ENCODE results near the gene FNDC10.

Gene FNDC10

DNA sequence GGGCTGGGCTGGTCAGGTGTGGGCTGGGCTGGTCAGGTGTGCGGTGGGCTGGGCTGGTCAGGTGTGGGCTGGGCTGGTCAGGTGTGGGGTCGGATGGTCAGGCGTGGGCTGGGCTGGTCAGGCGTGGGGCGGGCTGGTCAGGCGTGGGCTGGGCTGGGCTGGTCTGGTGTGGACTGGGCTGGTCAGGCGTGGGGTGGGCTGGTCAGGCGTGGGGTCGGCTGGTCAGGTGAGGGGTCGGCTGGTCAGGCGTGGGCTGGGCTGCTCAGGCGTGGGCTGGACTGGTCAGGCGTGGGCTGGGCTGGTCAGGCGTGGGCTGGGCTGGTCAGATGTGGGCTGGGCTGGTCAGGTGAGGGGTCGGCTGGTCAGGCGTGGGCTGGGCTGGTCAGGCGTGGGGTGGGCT, 5.8 kb upstream of the FNDC10 start:
- Histone ChIP-seq H3K4me2 (ENCODE audit: low read depth, low read length, poor library complexity, severe bottlenecking) (no peak overlapping the region), H3K9me2 (replicated peaks; ENCODE audit: insufficient read depth, low read length) (no peaks in the 10 kb centered on the region), H3K4me3 (ENCODE audit: insufficient read depth, low read length, poor library complexity, severe bottlenecking) (no peak overlapping the region), H3K27me3 (ENCODE audit: low read length) (no peaks in the 10 kb centered on the region), H3K36me3 (ENCODE audit: low read length) (no peaks in the 10 kb centered on the region), H3K27ac (ENCODE audit: low read depth, low read length) (no peak overlapping the region), H3F3A (ENCODE audit: insufficient read depth) (no peaks in the 10 kb centered on the region), H3K9me3 (ENCODE audit: insufficient read depth, low read length) (no peaks in the 10 kb centered on the region), H3K79me2 (ENCODE audit: insufficient read depth, low read length) (no peaks in the 10 kb centered on the region), H3K9ac (ENCODE audit: low read length) (no peak overlapping the region), H2AFZ (ENCODE audit: low read depth, low read length, severe bottlenecking) (no peak overlapping the region), H4K20me1 (ENCODE audit: low read depth, low read length) (no peaks in the 10 kb centered on the region)
- TF ChIP-seq EZH2phosphoT487 (conservative IDR thresholded peaks at IDR 0.05; ENCODE audit: low read length) (no peak), CTCF (IDR thresholded peaks at IDR 0.05; ENCODE audit: insufficient read depth, low read length, poor library complexity, severe bottlenecking) (no peak)

- no peak for TF ChIP-seq CTCF (IDR thresholded peaks at IDR 0.05; ENCODE audit: insufficient read depth, low read length, poor library complexity, severe bottlenecking)
- no peak for TF ChIP-seq EZH2phosphoT487 (conservative IDR thresholded peaks at IDR 0.05; ENCODE audit: low read length)
- no peaks in the 10 kb centered on the region for H3K36me3 ChIP-seq (ENCODE audit: low read length)
- H3K9me3 ChIP-seq (ENCODE audit: insufficient read depth, low read length), result no peaks in the 10 kb centered on the region
- H3K9me2 ChIP-seq (replicated peaks; ENCODE audit: insufficient read depth, low read length), result no peaks in the 10 kb centered on the region
- H3F3A ChIP-seq (ENCODE audit: insufficient read depth), result no peaks in the 10 kb centered on the region
- H4K20me1 ChIP-seq (ENCODE audit: low read depth, low read length), result no peaks in the 10 kb centered on the region
- H3K79me2 ChIP-seq (ENCODE audit: insufficient read depth, low read length), result no peaks in the 10 kb centered on the region
- H3K4me2 ChIP-seq (ENCODE audit: low read depth, low read length, poor library complexity, severe bottlenecking), result no peak overlapping the region
- no peak overlapping the region for H2AFZ ChIP-seq (ENCODE audit: low read depth, low read length, severe bottlenecking)
- H3K9ac ChIP-seq (ENCODE audit: low read length), result no peak overlapping the region
- H3K27ac ChIP-seq (ENCODE audit: low read depth, low read length), result no peak overlapping the region
- no peak overlapping the region for H3K4me3 ChIP-seq (ENCODE audit: insufficient read depth, low read length, poor library complexity, severe bottlenecking)
- H3K27me3 ChIP-seq (ENCODE audit: low read length), result no peaks in the 10 kb centered on the region
Observed at GRCh38 chr1:1605034-1605591, 5.2 kb upstream of the FNDC10 start.

DNA sequence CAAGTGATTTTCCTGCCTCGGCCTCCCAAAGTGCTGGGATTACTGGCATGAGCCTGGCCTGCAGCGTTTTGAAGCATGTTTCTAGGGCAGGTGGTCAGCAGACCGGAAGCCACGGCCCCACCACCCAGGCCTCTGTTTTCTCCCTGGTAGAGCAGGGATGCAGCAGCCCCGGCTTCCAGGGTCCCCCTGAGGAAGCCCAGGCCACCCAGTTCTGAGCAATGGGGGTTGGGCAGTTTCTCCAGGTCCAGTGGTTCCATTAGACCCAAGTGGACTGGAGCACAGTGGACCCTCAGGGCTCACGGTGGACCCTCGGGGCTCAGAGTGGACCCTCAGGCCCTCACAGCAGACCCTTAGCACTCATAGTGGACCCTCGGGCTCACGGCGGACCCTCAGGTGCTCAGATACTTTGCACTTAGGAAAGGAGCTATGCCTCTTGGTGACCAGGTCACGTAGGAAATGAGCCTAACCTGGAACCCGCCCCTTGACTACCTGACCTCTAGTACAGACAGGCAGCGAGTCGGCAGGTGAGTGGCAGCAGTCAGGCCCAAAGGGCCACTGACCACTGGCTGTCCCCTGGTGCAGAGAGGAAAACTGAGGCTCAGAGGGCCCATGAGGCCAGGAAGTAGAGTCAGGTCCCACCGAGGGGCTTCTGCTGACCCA, 4.6 kb upstream of the FNDC10 start:
- Histone ChIP-seq H4K20me1 (ENCODE audit: low read depth, low read length) (no peaks in the 10 kb centered on the region), H3K9me3 (ENCODE audit: insufficient read depth, low read length) (no peaks in the 10 kb centered on the region), H3K4me2 (ENCODE audit: low read depth, low read length, poor library complexity, severe bottlenecking) (no peak overlapping the region), H3K27me3 (ENCODE audit: low read length) (no peaks in the 10 kb centered on the region), H3K36me3 (ENCODE audit: low read length) (no peaks in the 10 kb centered on the region), H3K9me2 (replicated peaks; ENCODE audit: insufficient read depth, low read length) (no peaks in the 10 kb centered on the region), H3K4me3 (ENCODE audit: insufficient read depth, low read length, poor library complexity, severe bottlenecking) (no peak overlapping the region), H3K27ac (ENCODE audit: low read depth, low read length) (no peak overlapping the region), H3K9ac (ENCODE audit: low read length) (no peak overlapping the region), H3F3A (ENCODE audit: insufficient read depth) (no peaks in the 10 kb centered on the region), H2AFZ (ENCODE audit: low read depth, low read length, severe bottlenecking) (no peak overlapping the region), H3K79me2 (ENCODE audit: insufficient read depth, low read length) (no peaks in the 10 kb centered on the region)
- TF ChIP-seq CTCF (IDR thresholded peaks at IDR 0.05; ENCODE audit: insufficient read depth, low read length, poor library complexity, severe bottlenecking) (no peak), EZH2phosphoT487 (conservative IDR thresholded peaks at IDR 0.05; ENCODE audit: low read length) (no peak)
